GM21367 (cell line): Measurements from ENCODE around the gene ALPI.

Experiments used
- ATAC-seq: cut with Tn5 transposase; IDR thresholded peaks from one replicate; pipeline ENCODE4 v1.9.1; 2021; ENCODE audit not compliant: unreplicated experiment

Gene ALPI

GRCh38 chr2:232495292-232495691 lies 39.3 kb downstream of the ALPI start:
- no peak for ATAC-seq

- ATAC-seq = no peak
Measured at GRCh38 chr2:232496501-232497270, 40.7 kb downstream of the ALPI start.

- no peak for ATAC-seq
Measured at GRCh38 chr2:232497348-232497747, 41.4 kb downstream of the ALPI start.

GRCh38 chr2:232498452-232498851 lies 42.5 kb downstream of the ALPI start:
- no peak for ATAC-seq

- no peak for ATAC-seq
Measured at GRCh38 chr2:232501331-232501771, 45.4 kb downstream of the ALPI start.

GRCh38 chr2:232501794-232502390 lies 45.9 kb downstream of the ALPI start:
- ATAC-seq = no peak

GRCh38 chr2:232502511-232502910 lies 46.6 kb downstream of the ALPI start:
- ATAC-seq = no peak

- no peak for ATAC-seq
Measured at GRCh38 chr2:232502911-232503808, 47.2 kb downstream of the ALPI start.

GRCh38 chr2:232503809-232504323 lies 47.9 kb downstream of the ALPI start:
- no peak for ATAC-seq

GRCh38 chr2:232504438-232504837 lies 48.5 kb downstream of the ALPI start:
- ATAC-seq = no peak

GRCh38 chr2:232505856-232506255 lies 49.9 kb downstream of the ALPI start:
- ATAC-seq = no peak

GRCh38 chr2:232506709-232507108 lies 50.8 kb downstream of the ALPI start:
- ATAC-seq = no peak

- no peak for ATAC-seq
Measured at GRCh38 chr2:232508251-232508650, 52.3 kb downstream of the ALPI start.
